Activated T-cell treated with anti-CD3 and anti-CD28 coated beads, Interleukin-2, amount 50 U/mL, for 1 hour (primary cell): ENCODE results near the gene CHST11.
A peak's percentile ranks its signal among the peaks of the same experiment; 100 is the strongest.

Experiments used
- DNase-seq: peaks from one replicate; pipeline ENCODE4 v3.0.0-alpha.2; 2020

CHST11 gene

DNA sequence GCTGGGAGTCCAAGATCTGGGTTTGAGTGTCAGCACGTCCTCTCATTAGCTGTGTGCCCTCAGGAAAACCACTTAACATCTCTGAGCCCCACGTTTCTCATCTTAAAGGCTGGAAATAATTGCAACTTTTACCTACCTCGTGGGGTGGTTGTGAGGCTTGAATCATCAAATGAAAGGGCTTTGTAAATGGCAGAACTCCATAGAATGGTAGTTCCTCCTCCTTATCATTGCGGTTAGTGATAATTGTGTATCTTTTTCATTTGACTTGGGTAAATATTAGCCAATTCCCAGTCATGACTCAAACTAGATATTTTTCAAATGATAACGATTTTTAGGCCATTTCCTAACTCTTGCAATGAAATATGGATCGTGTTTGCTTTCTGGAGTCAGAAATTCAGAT lies 205.5 kb downstream of the CHST11 start:
- no peak for DNase-seq

DNA sequence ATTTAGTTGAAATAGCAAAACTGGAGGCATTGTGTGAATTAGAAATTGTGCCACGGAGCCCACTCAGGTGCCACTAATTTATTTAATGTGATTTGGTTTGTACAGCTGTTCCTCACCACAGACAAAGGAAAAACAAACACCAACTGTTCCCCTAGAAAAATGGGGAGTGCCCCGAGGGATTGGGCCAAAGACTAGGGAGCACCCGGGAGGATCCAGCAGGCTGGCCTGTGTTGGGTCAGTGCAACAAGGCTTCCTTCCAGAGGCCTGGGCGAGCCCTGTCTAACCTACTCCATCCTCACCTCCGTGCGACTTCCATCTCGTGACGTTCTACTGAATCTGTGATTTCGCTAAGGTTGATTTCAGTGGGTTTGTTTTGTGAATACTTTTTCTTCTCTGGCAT lies 206.2 kb downstream of the CHST11 start:
- no peak for DNase-seq

DNA sequence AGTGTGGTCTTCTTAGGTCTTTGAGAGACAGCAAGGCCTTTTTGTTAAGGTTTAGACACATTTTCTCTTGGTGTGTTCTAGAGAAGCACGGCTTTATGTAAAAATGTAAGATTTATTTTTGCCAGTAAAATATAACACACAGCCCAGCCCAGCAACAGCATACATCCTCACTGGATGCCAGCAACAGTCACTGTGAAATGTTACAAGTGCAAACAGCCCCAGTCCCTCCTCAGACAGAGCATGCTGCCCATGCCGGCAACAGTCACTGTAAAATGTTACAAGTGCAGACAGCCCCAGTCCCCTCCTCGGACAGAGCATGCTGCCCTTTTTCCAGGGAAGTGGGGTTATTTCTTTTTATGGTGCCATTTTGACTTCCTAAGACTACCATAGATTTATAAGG lies 207.6 kb downstream of the CHST11 start:
- DNase-seq: no peak

DNA sequence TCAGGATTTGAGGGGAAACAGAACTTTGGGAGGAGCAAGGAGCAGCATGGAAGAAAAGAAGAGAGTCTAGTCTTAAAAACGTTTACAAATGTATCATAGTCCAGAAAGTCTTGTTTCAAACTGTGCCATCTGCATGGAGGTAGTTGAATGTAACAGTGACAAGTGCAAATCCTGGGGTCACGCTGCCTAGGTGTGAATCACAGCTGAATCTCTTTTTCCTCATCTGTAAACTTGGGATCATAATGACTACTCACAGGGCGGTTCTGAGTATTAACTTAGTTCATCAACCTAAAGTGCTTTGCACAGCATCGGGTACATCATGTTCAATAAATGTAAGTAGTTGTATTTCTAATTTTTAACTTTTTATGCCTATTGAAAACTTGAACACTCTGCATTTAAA lies 208.5 kb downstream of the CHST11 start:
- no peak for DNase-seq

DNA sequence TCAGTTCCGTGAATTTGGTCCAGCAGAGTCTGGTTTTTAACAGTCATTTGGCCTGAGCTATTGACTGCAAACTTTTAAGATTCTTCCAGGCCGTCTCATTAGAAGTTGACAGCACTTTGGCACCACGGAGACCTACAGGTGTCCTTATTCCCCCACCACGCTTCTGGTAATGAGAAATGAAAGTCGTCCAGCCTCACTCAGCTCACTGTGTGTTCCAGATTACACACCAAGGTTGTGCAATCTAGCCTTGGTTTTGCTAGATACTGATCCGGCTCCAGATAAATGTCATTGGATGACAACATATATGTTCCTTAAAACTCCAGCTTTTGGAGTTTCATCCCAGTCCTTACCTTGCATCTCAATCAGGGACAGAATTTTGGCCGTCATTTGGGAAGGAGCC lies 210.4 kb downstream of the CHST11 start:
- DNase-seq: no peak

DNA sequence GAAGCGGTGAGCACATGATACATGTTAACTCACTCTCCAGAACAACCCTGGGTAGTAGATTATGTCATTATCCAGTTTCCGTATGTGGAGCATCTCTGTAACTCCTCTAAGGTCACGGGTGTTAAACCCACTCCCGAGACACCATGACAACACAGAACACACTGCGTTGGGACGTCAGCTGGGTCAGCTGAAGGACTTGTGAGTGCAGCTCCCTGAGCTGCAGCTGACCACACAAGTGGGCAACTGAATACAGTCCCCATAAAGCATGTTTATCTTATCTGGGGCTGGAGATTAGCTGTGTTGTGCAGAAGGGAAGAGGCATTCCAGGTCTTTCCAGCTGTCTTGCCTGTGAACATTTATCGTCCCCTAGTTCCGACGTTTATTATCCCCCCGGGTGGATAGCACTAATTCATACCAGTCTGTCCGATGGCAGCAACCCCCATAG lies 211.5 kb downstream of the CHST11 start:
- no peak for DNase-seq

DNA sequence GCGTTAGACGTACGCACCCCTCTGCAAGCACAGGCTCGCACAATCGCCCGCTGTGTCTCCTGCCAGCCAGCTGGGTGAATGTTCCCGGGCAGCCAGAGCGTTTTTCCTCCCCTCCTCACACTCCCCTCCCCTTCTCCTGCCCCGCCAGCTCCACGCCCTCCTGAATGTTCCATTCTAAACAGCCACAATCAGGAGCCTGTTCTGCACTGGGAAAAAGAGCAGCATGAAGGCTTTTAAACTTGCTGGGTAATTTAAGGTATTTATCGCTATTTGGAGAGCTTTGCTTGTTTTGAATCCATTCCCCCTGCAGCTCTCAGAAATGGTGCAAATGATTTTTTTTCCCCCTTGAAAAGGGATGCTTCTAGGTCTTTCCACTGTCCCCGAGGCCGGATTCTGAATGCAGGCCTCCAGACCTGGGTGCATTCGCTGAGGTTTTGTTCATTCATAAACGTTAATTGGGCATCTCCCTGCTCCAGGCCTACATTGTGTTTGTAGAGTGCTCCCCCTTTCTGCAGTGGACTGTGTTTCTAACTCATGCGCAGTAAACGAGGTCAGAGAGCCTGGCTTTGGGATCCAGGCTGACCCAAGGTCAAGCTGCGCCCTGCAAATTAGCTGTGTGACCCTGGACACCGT lies 212.5 kb downstream of the CHST11 start:
- DNase-seq: no peak

DNA sequence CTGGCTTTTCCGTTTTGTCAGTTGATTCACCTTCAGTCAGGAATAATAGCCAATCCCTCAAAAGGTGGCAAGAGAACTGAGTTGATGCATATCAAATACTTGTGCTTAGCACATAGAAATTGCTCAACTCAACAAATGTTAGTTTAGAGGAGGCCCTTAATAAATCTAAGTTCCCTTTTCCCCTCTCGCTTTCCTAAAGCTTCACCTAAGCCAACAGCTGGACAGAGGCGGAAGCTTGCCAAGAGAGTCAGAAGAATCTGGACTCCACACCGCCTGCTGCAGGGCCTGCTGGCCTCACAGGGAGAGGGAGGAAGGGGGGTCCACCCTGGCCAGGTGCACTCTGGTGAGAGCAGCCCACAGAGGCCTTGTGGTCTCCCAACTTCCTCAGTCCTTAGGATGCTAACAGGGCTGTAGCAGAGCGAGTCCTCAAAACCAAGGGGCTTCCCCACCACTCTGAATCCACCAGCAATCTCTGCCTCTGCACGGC lies 213.1 kb downstream of the CHST11 start:
- DNase-seq: no peak

DNA sequence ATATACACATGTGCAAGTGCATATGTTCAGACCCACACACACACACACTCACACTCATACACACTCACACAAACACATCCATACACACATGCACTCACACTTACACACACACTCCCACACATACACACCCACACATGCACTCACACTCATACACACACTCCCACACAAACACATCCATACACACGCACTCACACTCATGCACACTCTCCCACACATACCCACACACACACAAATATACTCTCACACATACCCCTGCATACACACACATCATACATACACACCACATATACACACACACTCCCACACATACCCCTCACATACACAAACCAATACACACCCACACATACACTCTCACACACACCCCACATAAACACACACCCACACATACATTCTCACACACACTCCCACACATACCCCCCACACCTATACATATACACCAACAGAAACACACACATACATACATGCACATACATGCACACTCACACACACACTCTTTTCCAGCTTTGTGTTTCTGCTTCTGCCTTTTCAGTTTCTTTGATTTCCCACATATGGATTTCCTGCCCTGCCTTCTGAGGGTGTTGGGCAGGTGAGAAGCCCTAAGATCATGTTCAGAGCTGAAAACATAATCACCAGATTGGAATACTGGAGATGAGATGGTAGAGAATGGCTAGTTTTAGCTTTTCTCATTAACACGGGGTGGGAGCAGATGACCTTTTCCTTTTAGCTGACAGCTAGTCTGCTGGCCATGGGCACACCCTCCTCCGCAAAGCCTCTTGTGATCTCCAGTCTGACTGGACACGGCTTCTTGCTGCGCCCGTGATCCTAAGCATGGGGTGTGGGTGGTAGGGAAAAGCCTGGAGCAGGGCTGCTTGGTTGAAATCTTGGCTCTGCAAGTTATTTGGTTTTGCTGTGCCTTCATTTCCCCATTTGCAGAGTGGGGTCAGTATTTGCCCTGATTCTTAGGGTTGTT lies 214.0 kb downstream of the CHST11 start:
- no peak for DNase-seq

DNA sequence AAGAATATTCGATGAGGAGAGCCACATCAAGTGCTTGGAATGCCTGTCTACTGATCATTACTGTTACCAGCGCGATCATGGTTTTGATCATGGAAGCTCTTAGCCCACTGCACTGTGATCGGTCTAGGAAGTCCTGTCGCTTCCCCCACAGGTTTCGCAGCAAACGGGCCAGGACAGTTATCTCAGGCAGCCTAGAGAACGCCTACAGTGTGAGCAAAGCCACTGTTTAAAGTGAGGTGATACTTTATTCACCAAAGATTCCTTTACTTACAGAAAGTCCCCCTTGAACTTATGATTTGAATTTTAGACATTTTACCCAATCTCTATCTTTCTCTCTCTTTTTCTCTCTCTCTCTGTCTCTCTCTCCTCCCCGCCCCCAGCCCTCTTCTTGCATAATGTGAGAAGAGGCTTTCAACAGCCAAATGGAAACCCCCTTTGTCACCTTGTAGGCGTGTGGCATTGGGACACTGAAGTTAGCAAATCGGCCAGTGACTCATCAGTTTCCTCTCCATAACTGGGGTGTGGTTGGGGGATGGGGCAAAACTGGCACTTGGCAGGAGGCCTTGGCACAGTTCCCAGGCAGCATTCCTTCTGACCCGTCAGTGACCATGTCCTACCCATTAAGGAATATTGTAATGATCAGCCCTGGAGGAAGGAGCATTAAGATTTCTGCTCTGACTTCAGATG lies 214.8 kb downstream of the CHST11 start:
- peak; percentile 53 for DNase-seq

DNA sequence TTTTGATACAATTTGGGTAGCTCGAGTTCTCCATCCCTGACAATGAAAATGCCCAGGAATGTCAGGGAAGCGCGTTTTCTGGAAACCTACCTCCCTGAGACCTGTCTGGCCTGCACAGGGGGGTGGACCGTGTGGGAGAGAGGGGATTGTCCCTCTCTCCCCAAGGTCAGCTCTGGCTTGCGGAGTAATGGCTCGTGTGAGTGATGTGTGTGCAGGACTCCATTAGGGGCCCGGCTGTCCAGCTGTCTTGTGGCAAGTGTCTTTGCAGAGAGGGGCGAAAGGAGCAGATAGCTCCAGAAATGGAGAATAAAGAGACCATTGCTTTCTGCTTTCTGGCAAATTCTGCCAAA lies 215.3 kb downstream of the CHST11 start:
- DNase-seq: no peak

DNA sequence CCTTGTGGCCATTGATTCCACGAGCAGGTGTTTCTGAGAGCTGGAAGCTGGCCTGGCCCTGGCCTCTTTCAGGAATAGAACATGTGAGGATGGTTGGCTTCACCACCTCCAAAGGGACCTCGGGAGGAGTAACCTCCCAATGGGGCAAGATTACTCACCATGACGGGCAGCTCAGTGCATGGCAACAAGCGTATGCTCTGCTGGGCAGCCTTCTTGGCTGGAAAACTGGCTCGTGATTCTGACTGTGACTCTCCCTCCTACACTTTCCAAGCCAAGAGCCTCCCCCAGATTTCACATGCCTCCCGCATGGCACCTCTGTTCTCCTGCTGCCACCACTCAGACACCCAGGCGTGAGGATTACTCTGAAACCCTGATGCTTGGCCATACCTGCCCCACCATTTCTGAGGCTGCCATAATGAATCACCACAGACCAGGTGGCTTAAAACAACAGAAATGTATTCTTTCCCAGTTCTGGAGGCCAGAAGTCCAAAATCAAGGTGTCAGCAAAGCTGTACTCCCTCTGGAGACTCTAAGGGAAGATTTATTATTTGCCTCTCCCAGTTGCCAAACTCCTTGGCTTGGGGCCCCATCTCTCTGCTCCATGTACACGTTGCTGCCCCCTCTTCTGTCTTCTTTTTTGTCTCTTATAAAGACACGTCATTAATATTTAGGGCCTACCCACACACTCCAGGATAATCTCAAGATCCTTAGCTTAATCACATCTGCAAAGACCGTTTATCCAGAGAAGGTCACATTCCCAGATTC lies 215.9 kb downstream of the CHST11 start:
- no peak for DNase-seq

DNA sequence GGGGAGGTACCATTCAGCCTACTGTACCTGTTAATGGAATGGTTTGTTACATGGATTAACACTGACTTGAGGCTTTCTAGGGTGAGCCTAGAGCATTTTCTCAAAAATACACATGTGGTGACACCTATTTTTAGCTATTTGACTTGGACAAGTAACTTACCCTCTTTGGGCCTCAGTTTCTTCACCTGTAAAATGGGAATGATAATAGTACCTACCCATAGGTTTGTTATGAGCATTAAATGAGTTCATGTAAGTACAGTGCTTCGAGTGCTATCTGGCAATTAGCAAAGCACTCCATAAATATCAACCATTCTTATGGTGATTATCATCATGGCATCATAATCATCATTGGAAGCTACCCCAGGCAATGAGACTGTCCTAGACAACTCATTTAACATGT lies 216.5 kb downstream of the CHST11 start:
- DNase-seq: no peak

DNA sequence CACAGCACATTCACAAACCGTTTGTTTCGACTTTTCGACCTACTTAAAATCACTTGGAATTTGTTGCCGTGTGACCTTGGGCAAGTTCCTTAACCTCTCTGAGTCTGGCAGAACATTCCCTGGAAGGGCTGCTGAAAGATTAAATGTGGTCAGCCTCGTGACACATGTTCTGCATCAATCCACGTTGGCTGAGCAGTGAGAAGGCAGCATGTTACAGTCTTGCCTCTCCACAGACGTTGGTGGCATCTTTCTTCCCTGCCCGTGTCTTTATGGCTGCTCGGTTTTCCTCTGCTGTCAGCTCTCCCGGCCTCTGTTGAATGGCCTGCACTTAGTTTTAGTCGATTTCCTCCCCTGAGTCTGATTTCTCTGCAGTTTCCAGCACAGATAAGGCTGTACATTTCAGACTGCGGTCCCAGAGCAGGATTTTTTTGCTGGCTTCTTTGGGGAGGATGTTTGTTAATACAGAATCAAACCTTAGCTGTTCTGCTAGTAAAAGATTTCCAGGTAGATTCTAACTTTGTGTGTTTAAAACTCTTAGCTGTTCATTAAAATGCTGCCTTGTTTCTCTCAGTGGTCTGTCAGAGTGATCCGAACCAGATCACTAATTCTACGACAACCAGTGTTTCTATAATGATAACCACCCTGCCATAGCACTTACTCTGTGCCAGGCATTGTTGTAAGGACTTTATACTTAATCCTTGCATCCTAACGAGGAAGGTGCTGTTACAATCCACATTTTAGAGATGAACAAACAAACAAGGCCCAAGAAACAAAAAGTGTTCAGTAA lies 217.1 kb downstream of the CHST11 start:
- no peak for DNase-seq

DNA sequence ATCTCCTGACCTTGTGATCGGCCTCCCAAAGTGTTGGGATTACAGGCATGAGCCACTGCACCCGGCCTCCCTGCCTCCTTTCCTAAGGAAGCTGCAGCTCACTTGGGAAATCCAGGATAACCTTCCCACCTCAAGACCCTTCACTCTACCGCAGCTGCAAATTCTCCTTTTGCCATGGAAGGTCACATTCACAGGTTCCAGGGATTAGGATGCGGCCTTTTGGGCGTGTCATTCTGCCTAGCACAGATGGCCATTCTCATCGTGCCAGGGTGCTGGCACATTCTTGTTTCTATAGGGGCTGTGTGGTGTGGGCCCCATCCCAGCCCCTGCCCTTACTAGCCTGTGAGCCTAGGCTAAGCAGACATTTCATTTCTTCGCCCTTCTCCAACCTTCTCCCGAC lies 219.9 kb downstream of the CHST11 start:
- no peak for DNase-seq

DNA sequence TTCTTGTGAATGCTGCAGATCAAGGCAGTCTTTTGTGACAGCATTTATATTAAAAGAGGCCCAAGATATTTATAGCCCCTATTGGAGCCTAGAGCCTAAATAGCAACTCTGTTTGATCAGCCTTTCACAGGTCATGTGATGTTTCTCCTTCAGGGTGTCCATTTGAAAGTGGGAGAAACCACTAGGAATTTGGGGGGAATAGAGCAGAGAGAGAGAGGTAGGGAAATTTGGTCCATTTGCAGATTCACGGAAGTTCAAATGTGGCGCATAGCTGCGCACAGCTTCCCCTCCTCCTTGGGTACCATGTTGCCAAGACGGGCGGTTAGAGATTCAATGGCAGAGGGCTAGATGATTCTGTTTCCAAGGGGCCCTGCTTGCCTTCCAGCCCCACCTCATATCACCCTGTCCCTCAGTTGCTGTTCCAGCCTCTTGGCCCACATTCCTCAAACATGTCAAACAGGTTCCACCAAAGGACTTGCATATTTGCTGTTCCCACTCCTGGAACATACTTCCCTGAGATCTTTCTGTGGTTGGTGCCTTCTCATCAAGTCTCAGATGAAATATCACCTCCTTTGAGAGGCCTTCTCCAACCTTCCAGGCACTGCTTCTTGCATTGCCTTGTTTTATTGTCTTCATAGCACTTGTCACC lies 220.8 kb downstream of the CHST11 start:
- DNase-seq: no peak

DNA sequence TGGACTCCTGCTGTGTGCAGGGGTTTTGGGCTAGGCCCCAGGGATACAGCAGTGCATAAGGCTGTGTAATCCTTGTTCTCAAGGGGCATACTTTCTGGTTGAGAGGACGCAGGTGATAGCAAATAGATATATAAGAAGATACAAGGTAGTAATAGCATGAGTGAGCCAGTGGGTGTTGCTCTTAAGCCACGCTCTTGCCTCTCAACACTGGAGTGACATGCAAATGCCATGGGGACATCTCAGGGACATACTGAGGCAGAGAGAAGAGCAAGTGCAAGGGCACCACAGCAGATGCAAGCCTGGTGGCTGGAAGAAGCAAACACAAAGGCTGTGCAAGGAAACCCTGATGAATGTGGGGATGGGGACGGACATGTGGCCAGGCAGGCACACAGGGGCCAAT lies 223.3 kb downstream of the CHST11 start:
- DNase-seq: no peak

DNA sequence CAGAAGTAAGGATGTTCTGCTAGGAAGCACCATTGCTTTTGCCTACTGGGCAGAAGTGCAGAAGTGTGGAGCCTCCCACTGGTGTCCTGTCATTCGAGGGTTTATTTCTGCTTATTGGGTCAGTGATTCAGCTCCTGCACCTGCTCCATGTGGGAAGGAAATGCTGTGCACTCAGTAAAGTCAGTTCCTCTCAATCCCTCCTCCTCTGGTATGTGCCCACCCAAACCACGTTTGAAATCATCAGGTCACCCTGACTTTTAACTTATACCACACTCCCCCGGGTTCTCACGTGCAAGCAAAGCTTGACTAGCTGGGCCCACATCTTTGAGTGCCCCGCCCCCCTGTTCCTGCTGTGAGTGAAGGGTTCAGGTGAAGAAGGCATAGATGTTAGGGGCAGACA lies 223.7 kb downstream of the CHST11 start:
- no peak for DNase-seq

DNA sequence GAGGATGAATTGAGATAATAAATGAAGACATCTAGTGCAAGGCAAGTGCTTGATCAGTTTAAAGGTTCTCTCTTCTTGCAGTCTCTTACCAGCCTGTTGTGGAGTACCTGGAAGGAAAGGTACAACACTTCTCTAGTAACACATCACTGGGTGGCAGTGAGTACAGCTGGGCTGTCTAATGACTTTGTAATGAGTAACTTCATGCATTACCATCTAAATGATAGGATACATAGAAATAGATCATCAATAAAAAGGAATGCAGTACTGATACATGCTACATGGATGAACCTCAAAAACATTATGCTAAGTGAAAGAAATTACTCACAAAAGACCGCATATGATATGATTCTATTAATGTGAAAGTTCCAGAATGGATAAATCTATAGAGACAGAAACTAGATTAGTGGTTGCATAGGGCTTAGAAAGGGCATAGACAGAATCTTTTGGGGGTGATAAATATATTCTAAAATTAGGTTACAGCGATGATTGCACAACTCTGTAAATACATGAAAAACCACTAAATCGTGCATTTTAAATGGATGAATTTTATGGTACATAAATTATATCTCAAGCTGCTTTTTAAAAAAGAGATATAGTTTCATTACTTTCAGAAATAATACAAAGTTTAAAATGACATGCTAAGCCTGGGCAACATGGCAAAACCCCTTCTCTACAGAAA lies 224.4 kb downstream of the CHST11 start:
- DNase-seq: no peak

DNA sequence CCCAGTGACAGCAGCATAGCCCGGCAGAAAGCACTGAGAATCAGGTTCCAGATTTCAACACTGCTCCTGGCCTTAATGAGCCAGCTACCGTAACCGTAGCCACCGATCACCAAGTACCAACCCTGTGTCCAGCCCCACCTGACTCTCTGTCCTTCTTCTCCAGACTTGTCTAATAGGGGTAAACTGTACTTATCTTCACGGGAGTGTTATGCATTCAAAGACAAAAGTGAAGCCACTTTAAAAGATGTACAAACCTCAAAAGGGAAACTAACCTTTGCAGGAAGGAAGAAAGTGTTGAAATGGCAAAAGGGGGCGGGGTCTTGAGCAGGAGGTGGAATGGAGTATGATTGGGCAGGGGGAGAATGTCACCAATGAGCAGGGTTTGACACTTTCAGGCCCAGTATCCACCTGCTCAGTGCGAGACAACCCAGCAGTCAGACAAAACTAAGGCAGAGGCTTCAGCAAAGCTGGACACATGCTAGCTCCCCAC lies 226.1 kb downstream of the CHST11 start:
- DNase-seq: peak; percentile 62
